ENCODE data around the gene NFATC1. TPM values are rescaled to one million over a fixed set of nuclear protein-coding genes. Genes with fewer than 3 reads are reported as not detected.
A peak's percentile ranks its signal among the peaks of the same experiment; 100 is the strongest.

NFATC1 gene
- total RNA-seq, 1 donor from 2014 or later = 6.1 TPM

DNA sequence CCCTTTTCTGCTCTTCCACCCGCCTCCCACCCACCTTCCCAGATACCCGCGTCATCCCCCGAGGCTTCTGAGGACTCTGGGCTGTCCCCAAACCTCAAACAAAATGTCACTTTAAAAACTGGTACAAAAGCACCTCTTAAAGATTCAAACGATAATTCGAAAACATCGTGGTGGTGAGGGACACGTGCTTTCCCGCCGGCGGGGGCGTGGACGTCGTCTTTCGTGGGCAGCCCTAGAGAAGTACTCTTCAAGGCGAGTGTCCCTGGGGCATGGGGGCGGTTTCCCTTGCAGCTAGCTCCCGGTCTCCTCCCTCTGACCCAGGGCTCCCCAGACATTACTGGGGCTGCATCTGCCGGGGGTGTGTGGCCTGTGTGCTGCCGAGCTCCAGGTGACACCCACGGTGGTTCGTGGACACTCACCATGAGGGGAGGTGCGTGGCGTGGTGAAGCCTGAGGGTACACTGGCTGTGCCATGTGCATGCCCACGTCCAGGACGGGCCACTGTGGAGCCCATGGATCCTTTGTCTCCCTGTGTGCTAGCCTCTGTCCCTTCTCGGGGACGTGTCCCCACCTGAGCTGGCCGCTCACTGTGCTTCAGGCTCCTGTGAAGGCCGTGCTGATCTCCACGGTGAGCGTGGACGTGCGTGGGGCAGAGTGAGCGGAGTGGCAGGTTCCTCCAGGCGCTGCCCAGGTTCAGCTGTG is 117.8 kb downstream of the NFATC1 start:
- Mint-ChIP-seq H3K27ac (no peak overlapping the region), H3K36me3 (no peaks in the 10 kb centered on the region), H3K4me3 (no peak overlapping the region), H3K9me3 (no peaks in the 10 kb centered on the region), H3K27me3 (peaks cover 14% of the 10 kb centered on the region), H3K4me1 (ENCODE audit: unreplicated experiment) (no peaks in the 10 kb centered on the region)
- peak; percentile 62 for DNase-seq (ENCODE audit: extremely low spot score, unreplicated experiment)
- TF ChIP-seq, protein P1, sequence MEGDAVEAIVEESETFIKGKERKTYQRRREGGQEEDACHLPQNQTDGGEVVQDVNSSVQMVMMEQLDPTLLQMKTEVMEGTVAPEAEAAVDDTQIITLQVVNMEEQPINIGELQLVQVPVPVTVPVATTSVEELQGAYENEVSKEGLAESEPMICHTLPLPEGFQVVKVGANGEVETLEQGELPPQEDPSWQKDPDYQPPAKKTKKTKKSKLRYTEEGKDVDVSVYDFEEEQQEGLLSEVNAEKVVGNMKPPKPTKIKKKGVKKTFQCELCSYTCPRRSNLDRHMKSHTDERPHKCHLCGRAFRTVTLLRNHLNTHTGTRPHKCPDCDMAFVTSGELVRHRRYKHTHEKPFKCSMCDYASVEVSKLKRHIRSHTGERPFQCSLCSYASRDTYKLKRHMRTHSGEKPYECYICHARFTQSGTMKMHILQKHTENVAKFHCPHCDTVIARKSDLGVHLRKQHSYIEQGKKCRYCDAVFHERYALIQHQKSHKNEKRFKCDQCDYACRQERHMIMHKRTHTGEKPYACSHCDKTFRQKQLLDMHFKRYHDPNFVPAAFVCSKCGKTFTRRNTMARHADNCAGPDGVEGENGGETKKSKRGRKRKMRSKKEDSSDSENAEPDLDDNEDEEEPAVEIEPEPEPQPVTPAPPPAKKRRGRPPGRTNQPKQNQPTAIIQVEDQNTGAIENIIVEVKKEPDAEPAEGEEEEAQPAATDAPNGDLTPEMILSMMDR (conservative IDR thresholded peaks at IDR 0.05) = no peak

DNA sequence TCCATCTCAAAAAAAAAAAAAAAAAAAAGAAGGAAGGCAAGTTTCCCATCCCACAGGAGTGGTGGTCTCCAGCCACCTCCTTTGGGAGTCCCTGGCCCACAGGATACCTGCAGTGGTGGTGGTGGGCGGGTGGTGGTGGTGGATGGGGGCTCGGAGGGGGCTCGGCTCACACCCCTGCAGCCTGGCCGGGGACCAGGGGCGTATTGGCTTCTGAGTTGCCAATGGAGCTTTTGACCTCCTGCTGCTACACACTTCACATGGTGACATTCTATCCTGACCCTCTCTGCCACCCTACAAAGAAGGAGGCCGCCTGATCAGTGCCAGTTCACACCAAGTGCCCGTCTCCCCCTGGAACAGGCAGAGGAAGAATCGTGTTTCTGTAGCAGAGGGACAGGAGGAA is 119.6 kb downstream of the NFATC1 start:
- H3K4me3 Mint-ChIP-seq = no peak overlapping the region
- H3K9me3 Mint-ChIP-seq = no peaks in the 10 kb centered on the region
- H3K4me1 Mint-ChIP-seq (ENCODE audit: unreplicated experiment) = peaks cover 4% of the 10 kb centered on the region
- TF ChIP-seq, protein P1 (conservative IDR thresholded peaks at IDR 0.05) = no peak
- H3K27me3 Mint-ChIP-seq = peaks cover 9% of the 10 kb centered on the region
- H3K27ac Mint-ChIP-seq = no peak overlapping the region
- no peaks in the 10 kb centered on the region for H3K36me3 Mint-ChIP-seq
- DNase-seq (ENCODE audit: extremely low spot score, unreplicated experiment) = no peak

DNA sequence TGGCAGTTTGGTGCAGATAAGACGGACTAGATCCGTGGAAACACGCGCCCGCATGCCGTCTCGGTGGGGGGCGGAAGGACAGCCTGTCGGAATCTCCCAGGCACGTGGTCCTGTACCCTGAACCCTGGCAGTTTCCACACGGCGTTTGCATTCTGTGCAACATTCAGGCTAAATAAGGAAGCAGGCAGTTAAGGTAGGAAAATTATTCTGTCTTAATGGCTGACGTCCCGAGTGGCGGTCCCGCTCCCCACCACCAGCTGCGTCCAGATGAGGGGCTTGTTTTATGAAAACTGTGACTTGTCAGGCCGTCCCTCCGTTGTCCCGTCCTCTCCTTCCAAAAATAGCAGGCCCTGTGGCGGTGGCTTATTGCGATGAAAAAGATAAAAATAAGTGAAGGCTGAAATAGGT is 120.2 kb downstream of the NFATC1 start:
- no peak overlapping the region for H3K27ac Mint-ChIP-seq
- TF ChIP-seq, protein P1 (conservative IDR thresholded peaks at IDR 0.05) = no peak
- peaks cover 9% of the 10 kb centered on the region for H3K27me3 Mint-ChIP-seq
- DNase-seq (ENCODE audit: extremely low spot score, unreplicated experiment) = peak; percentile 37
- H3K36me3 Mint-ChIP-seq = no peaks in the 10 kb centered on the region
- H3K9me3 Mint-ChIP-seq = no peaks in the 10 kb centered on the region
- peaks cover 4% of the 10 kb centered on the region for H3K4me1 Mint-ChIP-seq (ENCODE audit: unreplicated experiment)
- no peak overlapping the region for H3K4me3 Mint-ChIP-seq

DNA sequence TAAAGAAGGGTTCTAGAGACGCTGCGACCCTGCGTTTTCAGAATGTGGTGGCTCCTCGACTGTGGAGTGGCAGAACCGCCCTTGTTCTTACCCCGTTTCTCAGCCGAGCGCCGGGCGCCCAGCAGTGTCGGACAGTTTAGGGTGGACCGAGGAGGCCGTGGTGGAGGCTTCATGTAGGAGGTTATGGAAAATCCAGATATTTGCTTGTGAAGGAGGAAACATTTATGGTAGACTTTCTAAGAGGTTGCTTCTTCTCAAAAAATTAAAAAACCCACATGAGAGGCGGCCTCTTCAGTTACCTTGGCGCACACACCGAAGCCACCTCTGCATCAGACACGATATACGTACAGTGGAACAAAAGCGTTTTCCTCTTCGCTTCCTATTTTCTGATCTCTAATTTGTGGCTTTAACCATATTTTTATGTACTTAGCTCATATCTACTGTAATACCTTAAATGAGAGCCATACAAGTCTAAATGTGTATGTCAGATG is 120.8 kb downstream of the NFATC1 start:
- H3K36me3 Mint-ChIP-seq = no peaks in the 10 kb centered on the region
- DNase-seq (ENCODE audit: extremely low spot score, unreplicated experiment) = no peak
- H3K27ac Mint-ChIP-seq = no peak overlapping the region
- peaks cover 4% of the 10 kb centered on the region for H3K4me1 Mint-ChIP-seq (ENCODE audit: unreplicated experiment)
- H3K9me3 Mint-ChIP-seq = no peaks in the 10 kb centered on the region
- peaks cover 9% of the 10 kb centered on the region for H3K27me3 Mint-ChIP-seq
- TF ChIP-seq, protein P1 (conservative IDR thresholded peaks at IDR 0.05) = no peak
- H3K4me3 Mint-ChIP-seq = no peak overlapping the region

DNA sequence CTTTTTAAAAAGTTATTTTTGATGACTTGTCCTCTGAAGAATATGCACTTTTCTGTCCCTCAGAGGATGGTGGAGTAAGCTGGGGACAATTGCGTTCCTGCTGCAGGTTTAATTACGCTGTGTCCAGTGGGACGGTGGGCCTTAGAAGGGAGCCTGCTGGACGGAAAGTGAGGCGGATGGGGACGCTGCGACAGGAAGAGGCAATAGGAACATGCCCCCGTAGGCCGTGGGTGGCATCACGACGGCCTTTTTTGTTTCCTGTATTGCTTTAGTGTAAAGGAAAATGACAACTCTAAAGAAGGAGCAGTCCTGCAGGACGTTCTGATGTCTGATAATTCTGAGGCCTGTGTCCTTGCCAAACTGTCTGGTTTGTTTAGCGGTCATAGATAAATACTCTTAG is 121.6 kb downstream of the NFATC1 start:
- TF ChIP-seq, protein P1 (conservative IDR thresholded peaks at IDR 0.05) = no peak
- no peak for DNase-seq (ENCODE audit: extremely low spot score, unreplicated experiment)
- Mint-ChIP-seq H3K27ac (no peak overlapping the region), H3K9me3 (no peaks in the 10 kb centered on the region), H3K27me3 (peaks cover 9% of the 10 kb centered on the region), H3K4me1 (ENCODE audit: unreplicated experiment) (peaks cover 4% of the 10 kb centered on the region), H3K4me3 (no peak overlapping the region), H3K36me3 (no peaks in the 10 kb centered on the region)

Measured in type B pancreatic cell (in vitro differentiated cells).